ENCODE data around the gene EIF3A. TPM values are rescaled to one million over a fixed set of nuclear protein-coding genes. Genes with fewer than 3 reads are reported as not detected.

Gene EIF3A
- total and polyA plus RNA-seq, 9 of the 15 experiments (the other 6 are each of a cell fraction or from before 2014, with no cell fraction given) = 19.6 to 163 (median 102) TPM

DNA sequence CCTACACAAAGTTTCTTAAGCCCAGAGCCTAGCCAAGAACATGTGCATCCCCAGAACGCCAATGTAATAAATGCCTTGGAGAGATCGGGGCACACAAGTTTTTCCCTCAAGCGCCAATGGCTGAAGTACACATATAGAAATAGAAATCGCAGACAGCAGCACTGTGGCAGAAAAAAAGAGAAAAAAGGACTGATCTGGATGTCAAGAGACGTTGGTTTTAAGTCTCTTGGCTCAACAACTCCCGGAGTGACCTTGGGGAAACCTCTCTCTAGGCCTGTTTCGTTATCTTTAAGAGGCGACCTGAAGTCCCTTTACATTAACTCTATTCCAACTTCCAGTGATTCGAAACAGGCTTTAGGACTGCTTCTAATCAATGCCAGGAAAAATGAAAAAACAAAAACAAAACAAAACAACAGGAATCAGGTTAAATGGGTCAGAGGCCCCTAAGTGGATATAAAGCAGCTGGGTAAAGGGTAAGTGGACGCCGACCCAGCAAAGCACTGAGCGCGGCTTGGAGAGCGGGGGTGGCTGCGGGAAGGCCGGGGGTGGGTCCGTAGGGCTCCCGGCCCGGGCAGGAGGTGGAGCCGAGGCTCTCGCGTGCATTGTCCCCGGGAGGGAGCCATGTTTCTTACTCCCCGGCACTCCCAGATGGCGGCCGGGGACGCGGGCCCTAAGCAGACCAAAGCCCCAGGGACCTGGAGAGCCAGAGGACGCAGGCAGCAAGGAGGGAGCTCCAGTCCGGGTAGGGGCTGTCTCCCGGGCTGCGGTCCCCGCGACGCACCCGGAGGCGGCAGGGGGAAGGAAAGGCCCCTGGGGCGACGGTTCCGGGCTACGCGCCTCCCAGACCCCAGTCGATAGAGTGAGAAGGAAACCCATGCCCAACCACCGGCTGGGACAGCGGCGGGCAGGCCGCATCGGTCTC lies 757 bp downstream of the EIF3A start (continued):
- TF ChIP-seq ZNF740 (CRISPR knock-in tag; IDR thresholded peaks at IDR 0.05) (no peak), ZNF740 (tag; IDR thresholded peaks at IDR 0.05) (no peak), XRCC5 (IDR thresholded peaks at IDR 0.05; ENCODE audit: low read depth, low read length) (no peak), SIN3A (IDR thresholded peaks at IDR 0.05; ENCODE audit: borderline replicate concordance in 2 of 2, control insufficient read depth in 1 of 2, low read depth in 2 of 2, low read length in 2 of 2) (peak; percentile 56 to 60; a peak in 2 of 4 replicates), RBM25 (IDR thresholded peaks at IDR 0.05; ENCODE audit: low read depth, low read length, severe bottlenecking) (no peak), SAP30 (IDR thresholded peaks at IDR 0.05; ENCODE audit: borderline replicate concordance, insufficient read depth, low read depth, low read length, poor library complexity, severe bottlenecking) (peak; percentile 40), ZBTB17 (CRISPR knock-in tag; IDR thresholded peaks at IDR 0.05) (no peak), RAD21 (CRISPR knock-in tag; conservative IDR thresholded peaks at IDR 0.05 in 1 of 2, IDR thresholded peaks at IDR 0.05 in 1 of 2) (no peak), TBP (optimal IDR thresholded peaks at IDR 0.05; ENCODE audit: low read depth, low read length) (peak; percentile 51), SMARCE1 (IDR thresholded peaks at IDR 0.05) (peak; percentile 47; the same call in 1 of the 2 replicates)
- TF ChIP-seq, protein P1, sequence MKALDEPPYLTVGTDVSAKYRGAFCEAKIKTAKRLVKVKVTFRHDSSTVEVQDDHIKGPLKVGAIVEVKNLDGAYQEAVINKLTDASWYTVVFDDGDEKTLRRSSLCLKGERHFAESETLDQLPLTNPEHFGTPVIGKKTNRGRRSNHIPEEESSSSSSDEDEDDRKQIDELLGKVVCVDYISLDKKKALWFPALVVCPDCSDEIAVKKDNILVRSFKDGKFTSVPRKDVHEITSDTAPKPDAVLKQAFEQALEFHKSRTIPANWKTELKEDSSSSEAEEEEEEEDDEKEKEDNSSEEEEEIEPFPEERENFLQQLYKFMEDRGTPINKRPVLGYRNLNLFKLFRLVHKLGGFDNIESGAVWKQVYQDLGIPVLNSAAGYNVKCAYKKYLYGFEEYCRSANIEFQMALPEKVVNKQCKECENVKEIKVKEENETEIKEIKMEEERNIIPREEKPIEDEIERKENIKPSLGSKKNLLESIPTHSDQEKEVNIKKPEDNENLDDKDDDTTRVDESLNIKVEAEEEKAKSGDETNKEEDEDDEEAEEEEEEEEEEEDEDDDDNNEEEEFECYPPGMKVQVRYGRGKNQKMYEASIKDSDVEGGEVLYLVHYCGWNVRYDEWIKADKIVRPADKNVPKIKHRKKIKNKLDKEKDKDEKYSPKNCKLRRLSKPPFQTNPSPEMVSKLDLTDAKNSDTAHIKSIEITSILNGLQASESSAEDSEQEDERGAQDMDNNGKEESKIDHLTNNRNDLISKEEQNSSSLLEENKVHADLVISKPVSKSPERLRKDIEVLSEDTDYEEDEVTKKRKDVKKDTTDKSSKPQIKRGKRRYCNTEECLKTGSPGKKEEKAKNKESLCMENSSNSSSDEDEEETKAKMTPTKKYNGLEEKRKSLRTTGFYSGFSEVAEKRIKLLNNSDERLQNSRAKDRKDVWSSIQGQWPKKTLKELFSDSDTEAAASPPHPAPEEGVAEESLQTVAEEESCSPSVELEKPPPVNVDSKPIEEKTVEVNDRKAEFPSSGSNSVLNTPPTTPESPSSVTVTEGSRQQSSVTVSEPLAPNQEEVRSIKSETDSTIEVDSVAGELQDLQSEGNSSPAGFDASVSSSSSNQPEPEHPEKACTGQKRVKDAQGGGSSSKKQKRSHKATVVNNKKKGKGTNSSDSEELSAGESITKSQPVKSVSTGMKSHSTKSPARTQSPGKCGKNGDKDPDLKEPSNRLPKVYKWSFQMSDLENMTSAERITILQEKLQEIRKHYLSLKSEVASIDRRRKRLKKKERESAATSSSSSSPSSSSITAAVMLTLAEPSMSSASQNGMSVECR (CRISPR knock-in tag; IDR thresholded peaks at IDR 0.05) = peak; percentile 50; the same call in 1 of the 2 replicates
- TF ChIP-seq, protein P2, sequence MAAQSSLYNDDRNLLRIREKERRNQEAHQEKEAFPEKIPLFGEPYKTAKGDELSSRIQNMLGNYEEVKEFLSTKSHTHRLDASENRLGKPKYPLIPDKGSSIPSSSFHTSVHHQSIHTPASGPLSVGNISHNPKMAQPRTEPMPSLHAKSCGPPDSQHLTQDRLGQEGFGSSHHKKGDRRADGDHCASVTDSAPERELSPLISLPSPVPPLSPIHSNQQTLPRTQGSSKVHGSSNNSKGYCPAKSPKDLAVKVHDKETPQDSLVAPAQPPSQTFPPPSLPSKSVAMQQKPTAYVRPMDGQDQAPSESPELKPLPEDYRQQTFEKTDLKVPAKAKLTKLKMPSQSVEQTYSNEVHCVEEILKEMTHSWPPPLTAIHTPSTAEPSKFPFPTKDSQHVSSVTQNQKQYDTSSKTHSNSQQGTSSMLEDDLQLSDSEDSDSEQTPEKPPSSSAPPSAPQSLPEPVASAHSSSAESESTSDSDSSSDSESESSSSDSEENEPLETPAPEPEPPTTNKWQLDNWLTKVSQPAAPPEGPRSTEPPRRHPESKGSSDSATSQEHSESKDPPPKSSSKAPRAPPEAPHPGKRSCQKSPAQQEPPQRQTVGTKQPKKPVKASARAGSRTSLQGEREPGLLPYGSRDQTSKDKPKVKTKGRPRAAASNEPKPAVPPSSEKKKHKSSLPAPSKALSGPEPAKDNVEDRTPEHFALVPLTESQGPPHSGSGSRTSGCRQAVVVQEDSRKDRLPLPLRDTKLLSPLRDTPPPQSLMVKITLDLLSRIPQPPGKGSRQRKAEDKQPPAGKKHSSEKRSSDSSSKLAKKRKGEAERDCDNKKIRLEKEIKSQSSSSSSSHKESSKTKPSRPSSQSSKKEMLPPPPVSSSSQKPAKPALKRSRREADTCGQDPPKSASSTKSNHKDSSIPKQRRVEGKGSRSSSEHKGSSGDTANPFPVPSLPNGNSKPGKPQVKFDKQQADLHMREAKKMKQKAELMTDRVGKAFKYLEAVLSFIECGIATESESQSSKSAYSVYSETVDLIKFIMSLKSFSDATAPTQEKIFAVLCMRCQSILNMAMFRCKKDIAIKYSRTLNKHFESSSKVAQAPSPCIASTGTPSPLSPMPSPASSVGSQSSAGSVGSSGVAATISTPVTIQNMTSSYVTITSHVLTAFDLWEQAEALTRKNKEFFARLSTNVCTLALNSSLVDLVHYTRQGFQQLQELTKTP (IDR thresholded peaks at IDR 0.05; ENCODE audit: low read depth in 1 of 2, partially characterized antibody in 2 of 2) = peak in 1 of 2 experiments; percentile 10

Measured in K562 (cell line).